Cardiac muscle cell (in vitro differentiated cells and primary cell): ENCODE measurements around the gene LEPROT. TPM values are rescaled to one million over a fixed set of nuclear protein-coding genes. Genes with fewer than 3 reads are reported as not detected.
"Not testable (repeated sequence)": the region's sequence is repeated elsewhere in the genome, so short reads cannot be mapped to it uniquely, and the experiment has no call there.

Source experiments
- DNase-seq, 2 donors: peaks; one replicate each; pipeline versions ENCODE4 v3.0.0 to v3.0.0-alpha.2; 2010 to 2017; ENCODE audit warnings: low read depth in 1 of 2, low spot score in 1 of 2
- H3K27ac ChIP-seq: fragments of 200-600 bp; sonication (generic); 2 replicates; pipeline ENCODE4 v1.5.1; 2016
- H3K27me3 ChIP-seq: fragments of 200-600 bp; sonication (generic); 2 replicates; pipeline ENCODE4 v1.6.0; 2016; ENCODE audit warnings: control low read depth
- H3K36me3 ChIP-seq: fragments of 200-600 bp; sonication (generic); 2 replicates; pipeline ENCODE4 v1.5.1; 2016; ENCODE audit warnings: control low read depth
- H3K4me1 ChIP-seq: fragments of 200-600 bp; sonication (generic); 2 replicates; pipeline ENCODE4 v1.8.1; 2017; ENCODE audit warnings: low read depth, mild to moderate bottlenecking, mixed run types
- H3K4me3 ChIP-seq: fragments of 200-600 bp; sonication (generic); 2 replicates; pipeline ENCODE4 v1.5.1; 2016; ENCODE audit warnings: mild to moderate bottlenecking
- H3K9me3 ChIP-seq: fragments of 200-600 bp; sonication (generic); 2 replicates; pipeline ENCODE4 v1.5.1; 2017; ENCODE audit warnings: low read depth, mild to moderate bottlenecking, control low read depth
- CTCF ChIP-seq: IDR thresholded peaks from 2 replicates; pipeline ENCODE4 v1.5.1; 2012; ENCODE audit warnings: low read depth, mild to moderate bottlenecking, low read length
- polyA plus RNA-seq: library from polyadenylated mRNA; unstranded; fragments of >200 nt; fragmentation: Nextera tagmentation; extraction: Ambion mirVana; gene quantifications from 2 replicates; pipeline ENCODE4 v1.2.1, GENCODE V29; 2016
- total RNA-seq: library from RNA; depleted of rRNA; stranded (reverse); fragments of >200 nt; gene quantifications from 2 replicates; pipeline ENCODE4 v1.2.3, GENCODE V29; 2016

The LEPROT gene
- total and polyA plus RNA-seq, 2 experiments from 2014 or later = 43.3 to 57.7 TPM

GRCh38 chr1:65444128-65444640 is 23.7 kb downstream of the LEPROT start:
- TF ChIP-seq CTCF = no peak
- no peaks in the 10 kb centered on the region for H3K36me3 ChIP-seq
- no peaks in the 10 kb centered on the region for H3K27me3 ChIP-seq
- no peak overlapping the region for H3K4me3 ChIP-seq
- no peaks in the 10 kb centered on the region for H3K9me3 ChIP-seq
- H3K27ac ChIP-seq = no peak overlapping the region
- no peaks in the 10 kb centered on the region for H3K4me1 ChIP-seq
- DNase-seq = no peak

GRCh38 chr1:65445837-65446236 is 25.4 kb downstream of the LEPROT start:
- Histone ChIP-seq H3K27me3 (no peaks in the 10 kb centered on the region), H3K27ac (no peak overlapping the region), H3K4me1 (no peaks in the 10 kb centered on the region), H3K4me3 (no peak overlapping the region), H3K36me3 (no peaks in the 10 kb centered on the region), H3K9me3 (no peaks in the 10 kb centered on the region)
- DNase-seq = no peak
- no peak for TF ChIP-seq CTCF

DNA sequence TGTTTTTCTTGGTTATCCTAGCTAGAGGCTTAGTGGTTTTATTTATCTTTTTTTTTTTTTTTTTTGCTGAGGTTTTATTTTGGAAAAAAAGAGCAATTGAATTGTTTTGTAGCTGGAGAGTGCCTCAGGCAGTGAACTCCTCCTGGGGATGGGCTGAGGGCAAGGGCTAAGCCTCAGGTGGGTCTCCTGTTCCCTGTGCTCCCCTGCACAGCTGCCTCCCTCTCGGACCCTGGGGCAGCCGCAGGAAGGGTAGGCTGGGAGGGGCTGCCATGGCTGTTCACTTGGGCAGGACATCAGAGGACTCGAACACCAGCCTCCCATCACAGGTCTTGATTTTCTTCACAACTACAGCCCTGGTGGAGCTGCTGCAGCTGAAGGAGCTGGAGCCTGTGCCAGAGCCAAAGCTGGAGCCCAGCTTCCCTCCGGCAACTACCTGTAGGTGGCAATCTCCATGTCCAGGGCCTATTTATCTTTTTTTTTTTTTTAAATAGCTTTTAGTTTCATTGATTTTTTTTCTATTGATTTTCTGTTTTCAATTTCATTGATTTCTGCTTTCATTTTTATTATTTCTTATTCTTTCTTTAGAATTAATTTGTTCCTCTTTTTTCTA is 28.9 kb downstream of the LEPROT start:
- Histone ChIP-seq H3K27me3 (no peaks in the 10 kb centered on the region), H3K27ac (no peak overlapping the region), H3K9me3 (no peaks in the 10 kb centered on the region), H3K36me3 (no peaks in the 10 kb centered on the region), H3K4me1 (no peaks in the 10 kb centered on the region), H3K4me3 (no peak overlapping the region)
- no peak for TF ChIP-seq CTCF
- no peak for DNase-seq

- DNase-seq = not testable (repeated sequence)
These were observed 35.2 kb downstream of the LEPROT start for GRCh38 chr1:65455678-65456077.

DNA sequence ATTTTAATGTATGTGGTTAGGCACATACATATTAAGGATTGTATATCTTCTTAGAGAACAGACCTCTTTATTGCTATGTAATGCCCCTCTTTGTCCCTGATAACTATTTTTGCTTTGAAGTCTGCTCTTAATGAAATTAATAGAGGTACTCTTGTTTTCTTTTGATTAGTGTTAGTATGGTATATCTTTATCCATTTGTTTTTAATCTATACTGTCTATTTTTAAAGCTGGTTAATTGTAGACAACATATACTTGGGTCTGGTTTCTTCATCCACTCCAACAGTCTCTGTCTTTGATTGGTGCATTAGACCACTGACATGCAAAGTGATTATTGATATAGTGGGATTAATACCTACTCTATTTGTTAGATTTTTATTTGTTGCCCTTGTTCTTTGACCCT is 36.0 kb downstream of the LEPROT start:
- H3K27me3 ChIP-seq = no peaks in the 10 kb centered on the region
- no peaks in the 10 kb centered on the region for H3K9me3 ChIP-seq
- DNase-seq = no peak
- no peak for TF ChIP-seq CTCF
- H3K36me3 ChIP-seq = no peaks in the 10 kb centered on the region
- no peaks in the 10 kb centered on the region for H3K4me1 ChIP-seq
- no peak overlapping the region for H3K4me3 ChIP-seq
- no peak overlapping the region for H3K27ac ChIP-seq

More at GRCh38 chr1:65455678-65456077, 35.2 kb downstream of the LEPROT start:
- H3K9me3 ChIP-seq, H3K4me3 ChIP-seq, H3K27ac ChIP-seq, H3K36me3 ChIP-seq, H3K4me1 ChIP-seq, H3K27me3 ChIP-seq: not testable (repeated sequence)

- no peak for DNase-seq
- no peak for TF ChIP-seq CTCF
- no peak overlapping the region for H3K27ac ChIP-seq
- H3K27me3 ChIP-seq = no peaks in the 10 kb centered on the region
- no peaks in the 10 kb centered on the region for H3K36me3 ChIP-seq
- H3K9me3 ChIP-seq = no peaks in the 10 kb centered on the region
- no peak overlapping the region for H3K4me3 ChIP-seq
- no peaks in the 10 kb centered on the region for H3K4me1 ChIP-seq
These were observed 37.4 kb downstream of the LEPROT start for GRCh38 chr1:65457868-65458267.
